Osteocyte (in vitro differentiated cells): Measurements from ENCODE around the gene PROSER3. TPM values are rescaled to one million over a fixed set of nuclear protein-coding genes. Genes with fewer than 3 reads are reported as not detected.

Experiments used
- DNase-seq: peaks from one replicate; pipeline ENCODE4 v3.0.0; 2021; ENCODE audit warnings: mixed read lengths; ENCODE audit not compliant: unreplicated experiment; ENCODE audit errors: extremely low spot score
- H3K27ac Mint-ChIP-seq: one replicate; pipeline ENCODE4 v1.8.0; 2021; ENCODE audit warnings: mild to moderate bottlenecking, mixed read lengths; ENCODE audit not compliant: unreplicated experiment
- H3K27me3 Mint-ChIP-seq: one replicate; pipeline ENCODE4 v1.8.0; 2021; ENCODE audit warnings: mixed read lengths; ENCODE audit not compliant: unreplicated experiment
- H3K36me3 Mint-ChIP-seq: one replicate; pipeline ENCODE4 v1.8.0; 2021; ENCODE audit warnings: mixed read lengths; ENCODE audit not compliant: unreplicated experiment
- H3K4me1 Mint-ChIP-seq: one replicate; pipeline ENCODE4 v1.8.0; 2021; ENCODE audit warnings: mixed read lengths; ENCODE audit not compliant: unreplicated experiment
- H3K4me3 Mint-ChIP-seq: one replicate; pipeline ENCODE4 v1.8.0; 2021; ENCODE audit warnings: mild to moderate bottlenecking, moderate library complexity, mixed read lengths; ENCODE audit not compliant: unreplicated experiment
- H3K9me3 Mint-ChIP-seq: one replicate; pipeline ENCODE4 v1.8.0; 2021; ENCODE audit warnings: mixed read lengths; ENCODE audit not compliant: unreplicated experiment
- total RNA-seq: library from RNA; stranded (reverse); gene quantifications from 2 replicates; pipeline ENCODE4 v1.2.1, GENCODE V29; 2021
- TF ChIP-seq, protein P1 (sequence below): fragments of 200-600 bp; sonication (generic); IDR thresholded peaks from 2 replicates; pipeline ENCODE4 v1.5.0; 2021; ENCODE audit warnings: antibody characterized with exemption, mild to moderate bottlenecking, moderate library complexity

PROSER3 gene
- total RNA-seq, 1 donor from 2014 or later = 20.9 TPM

DNA sequence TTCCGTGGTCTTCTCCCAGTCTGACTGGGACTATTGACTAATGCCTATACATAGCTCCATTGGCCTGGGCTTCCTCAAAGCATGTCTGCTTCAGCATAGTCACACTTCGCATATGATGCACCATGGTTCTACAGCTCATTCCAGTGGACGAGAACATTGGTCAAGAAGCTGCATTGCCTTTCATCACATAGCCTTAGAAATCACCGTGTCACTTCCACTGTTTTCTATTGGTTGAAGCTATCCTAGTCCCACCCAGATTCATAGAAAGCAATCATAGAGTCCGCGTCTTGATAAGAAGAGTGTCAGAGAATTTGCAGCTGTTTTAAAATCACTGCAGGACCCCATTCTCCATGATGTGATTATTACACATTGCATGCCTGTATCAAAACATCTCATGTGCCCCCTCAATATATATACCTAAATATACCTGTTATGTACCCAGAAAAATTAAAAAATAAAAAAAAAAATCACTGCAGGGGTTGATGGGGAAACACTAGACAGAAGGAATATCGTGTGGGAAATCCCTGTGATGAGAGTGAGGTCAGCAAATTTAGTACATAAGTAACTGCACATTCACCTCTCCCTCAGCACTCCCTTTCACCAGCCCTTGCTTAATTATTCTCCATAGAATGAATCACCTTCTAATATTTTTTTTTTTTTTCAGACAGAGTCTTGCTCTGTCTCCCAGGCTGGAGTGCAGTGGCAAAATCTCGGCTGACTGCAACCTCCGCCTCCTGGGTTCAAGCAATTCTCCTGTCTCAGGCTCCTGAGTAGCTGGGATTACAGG is 15.2 kb downstream of the PROSER3 start:
- peaks cover 24% of the 10 kb centered on the region for H3K4me1 Mint-ChIP-seq
- peaks cover 1% of the 10 kb centered on the region for H3K36me3 Mint-ChIP-seq
- no peak overlapping the region for H3K4me3 Mint-ChIP-seq
- TF ChIP-seq, protein P1, sequence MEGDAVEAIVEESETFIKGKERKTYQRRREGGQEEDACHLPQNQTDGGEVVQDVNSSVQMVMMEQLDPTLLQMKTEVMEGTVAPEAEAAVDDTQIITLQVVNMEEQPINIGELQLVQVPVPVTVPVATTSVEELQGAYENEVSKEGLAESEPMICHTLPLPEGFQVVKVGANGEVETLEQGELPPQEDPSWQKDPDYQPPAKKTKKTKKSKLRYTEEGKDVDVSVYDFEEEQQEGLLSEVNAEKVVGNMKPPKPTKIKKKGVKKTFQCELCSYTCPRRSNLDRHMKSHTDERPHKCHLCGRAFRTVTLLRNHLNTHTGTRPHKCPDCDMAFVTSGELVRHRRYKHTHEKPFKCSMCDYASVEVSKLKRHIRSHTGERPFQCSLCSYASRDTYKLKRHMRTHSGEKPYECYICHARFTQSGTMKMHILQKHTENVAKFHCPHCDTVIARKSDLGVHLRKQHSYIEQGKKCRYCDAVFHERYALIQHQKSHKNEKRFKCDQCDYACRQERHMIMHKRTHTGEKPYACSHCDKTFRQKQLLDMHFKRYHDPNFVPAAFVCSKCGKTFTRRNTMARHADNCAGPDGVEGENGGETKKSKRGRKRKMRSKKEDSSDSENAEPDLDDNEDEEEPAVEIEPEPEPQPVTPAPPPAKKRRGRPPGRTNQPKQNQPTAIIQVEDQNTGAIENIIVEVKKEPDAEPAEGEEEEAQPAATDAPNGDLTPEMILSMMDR = no peak
- H3K9me3 Mint-ChIP-seq = no peaks in the 10 kb centered on the region
- H3K27ac Mint-ChIP-seq = no peak overlapping the region
- no peak for DNase-seq
- H3K27me3 Mint-ChIP-seq = no peaks in the 10 kb centered on the region

DNA sequence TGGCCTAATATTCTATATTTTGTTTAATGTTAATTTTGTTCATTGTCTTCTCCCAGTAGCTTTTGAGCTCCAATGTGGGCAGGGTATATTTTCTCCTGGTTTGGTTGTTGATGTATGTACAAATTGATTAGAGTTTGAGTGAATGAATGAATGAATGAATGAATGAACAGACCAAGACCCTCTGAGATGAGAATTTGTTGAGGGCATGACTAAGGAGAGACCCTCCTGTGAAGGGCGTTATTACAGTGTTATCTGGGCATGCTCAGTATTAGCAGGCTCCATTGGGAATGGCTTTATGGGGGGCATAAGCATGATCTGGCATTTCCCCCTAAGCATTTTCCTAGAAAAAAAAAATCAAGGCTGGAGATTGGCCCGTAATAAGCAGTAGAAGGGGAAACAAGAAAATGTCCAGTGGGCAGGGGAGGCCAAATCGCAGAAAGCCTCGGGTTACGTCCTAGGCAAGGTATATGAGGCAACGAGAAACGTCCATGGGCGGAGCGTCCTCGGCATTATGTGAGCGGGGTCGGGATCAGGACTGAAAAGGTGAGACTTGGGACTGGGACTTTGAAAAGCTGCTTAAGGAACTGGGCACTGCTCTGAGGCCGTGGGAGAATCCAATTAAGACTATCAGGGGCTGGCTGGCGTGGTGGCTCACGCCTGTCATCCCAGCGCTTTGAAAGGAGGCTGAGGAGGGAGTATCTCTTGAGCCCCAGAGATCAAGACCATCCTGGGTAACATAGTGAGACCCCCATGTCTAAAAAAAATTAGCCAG is 16.5 kb downstream of the PROSER3 start:
- Mint-ChIP-seq H3K4me3 (peak overlapping the region; percentile 76), H3K27me3 (no peaks in the 10 kb centered on the region), H3K9me3 (no peaks in the 10 kb centered on the region), H3K27ac (no peak overlapping the region), H3K36me3 (no peaks in the 10 kb centered on the region), H3K4me1 (peaks cover 24% of the 10 kb centered on the region)
- TF ChIP-seq, protein P1 = no peak
- no peak for DNase-seq

DNA sequence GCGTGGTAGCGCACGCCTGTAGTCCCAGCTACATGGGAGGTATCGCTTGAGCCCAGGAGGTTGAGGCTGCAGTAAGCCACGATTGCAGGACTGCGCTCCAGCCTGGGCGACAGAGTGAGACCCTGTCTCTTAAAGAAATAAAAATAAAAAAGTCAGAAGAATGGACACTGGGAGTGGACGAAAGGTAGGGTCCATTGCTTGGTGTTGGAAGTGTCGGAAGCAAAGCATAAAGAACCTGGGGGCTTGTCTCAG is 17.0 kb downstream of the PROSER3 start:
- Mint-ChIP-seq H3K4me1 (peaks cover 24% of the 10 kb centered on the region), H3K27me3 (no peaks in the 10 kb centered on the region), H3K36me3 (peaks cover 2% of the 10 kb centered on the region), H3K9me3 (no peaks in the 10 kb centered on the region), H3K4me3 (peak overlapping the region; percentile 76), H3K27ac (no peak overlapping the region)
- TF ChIP-seq, protein P1 = no peak
- no peak for DNase-seq

DNA sequence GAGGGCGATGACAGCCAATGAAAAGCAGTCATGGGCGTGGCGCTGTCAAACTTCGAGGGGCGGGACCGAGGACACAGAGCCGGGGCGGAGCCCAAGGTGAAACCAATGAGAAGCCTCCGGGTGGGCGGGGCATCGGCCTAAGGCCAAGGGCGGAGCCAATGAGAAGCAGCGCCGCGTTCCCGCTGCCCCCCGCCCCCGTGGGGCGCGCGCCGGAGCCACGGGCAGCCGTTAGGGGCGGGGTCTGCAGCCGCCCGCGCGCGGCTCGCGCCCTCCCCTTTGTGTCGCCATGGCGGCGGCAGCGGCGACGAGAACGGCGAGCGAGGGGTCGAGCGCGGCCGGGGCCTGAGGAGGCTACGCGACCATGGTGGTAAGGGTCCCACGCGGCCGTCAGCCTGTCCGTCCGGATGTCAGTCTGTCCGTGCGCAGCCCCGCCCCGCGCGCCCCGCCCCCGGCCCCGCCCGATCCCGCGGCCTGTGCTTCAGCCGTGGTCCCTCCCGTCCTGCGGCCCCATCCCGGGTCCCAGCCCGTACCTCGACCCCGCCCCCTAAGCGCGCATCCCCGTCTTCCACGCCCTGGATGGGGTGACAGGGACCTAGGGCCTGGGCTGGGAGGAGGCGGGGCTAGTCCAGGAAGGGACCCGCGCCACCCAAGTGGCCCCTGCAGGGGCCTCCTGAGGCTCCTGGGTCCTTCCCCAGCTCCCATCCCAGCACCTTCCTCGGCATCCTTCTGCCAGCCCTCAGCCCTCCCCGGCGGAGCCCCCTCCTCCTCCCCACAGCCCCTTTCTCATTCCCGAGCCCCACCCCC is 17.5 kb downstream of the PROSER3 start, which contains the start of gene ARHGAP33:
Gene ARHGAP33, plus strand, starts transcription at position 267 of the 804 bp plus-strand sequence. Its CDS starts 95 bp downstream, at position 362.
- peaks cover 2% of the 10 kb centered on the region for H3K36me3 Mint-ChIP-seq
- peaks cover 24% of the 10 kb centered on the region for H3K4me1 Mint-ChIP-seq
- TF ChIP-seq, protein P1 = no peak
- no peaks in the 10 kb centered on the region for H3K27me3 Mint-ChIP-seq
- no peaks in the 10 kb centered on the region for H3K9me3 Mint-ChIP-seq
- DNase-seq = peak; percentile 99
- peak within 1 kb of the TSS; percentile 76 for H3K4me3 Mint-ChIP-seq
- H3K27ac Mint-ChIP-seq = no peak within 1 kb of the TSS
